HG02763 (cell line): ENCODE measurements around the gene MORN4.
"Not testable (repeated sequence)": the region's sequence is repeated elsewhere in the genome, so short reads cannot be mapped to it uniquely, and the experiment has no call there.

Experiments
- ATAC-seq: cut with Tn5 transposase; IDR thresholded peaks from one replicate; pipeline ENCODE4 v1.9.1; 2021; ENCODE audit warnings: mild to moderate bottlenecking, moderate library complexity; ENCODE audit not compliant: unreplicated experiment

The MORN4 gene

GRCh38 chr10:97632949-97633884 is at the start of gene MORN4:
Gene MORN4, minus strand, starts transcription at chr10:97633500. Its CDS starts 13,847 bp downstream, at chr10:97619653.
- ATAC-seq: peak; percentile 98

- no peak for ATAC-seq
These were observed 48.7 kb upstream of the MORN4 start for GRCh38 chr10:97682042-97682441.

GRCh38 chr10:97679594-97679993 is 46.3 kb upstream of the MORN4 start:
- ATAC-seq: no peak

- no peak for ATAC-seq
These were observed 43.7 kb upstream of the MORN4 start for GRCh38 chr10:97676770-97677581.

GRCh38 chr10:97675222-97675621 is 41.9 kb upstream of the MORN4 start:
- no peak for ATAC-seq

GRCh38 chr10:97673736-97674525 is 40.6 kb upstream of the MORN4 start:
- no peak for ATAC-seq

- ATAC-seq: no peak
These were observed 36.3 kb upstream of the MORN4 start for GRCh38 chr10:97669571-97669970.

GRCh38 chr10:97667463-97667862 is 34.2 kb upstream of the MORN4 start:
- no peak for ATAC-seq

- no peak for ATAC-seq
These were observed 33.7 kb upstream of the MORN4 start for GRCh38 chr10:97666992-97667391.

- ATAC-seq: no peak
These were observed 31.1 kb upstream of the MORN4 start for GRCh38 chr10:97664282-97664850.

- no peak for ATAC-seq
These were observed 26.3 kb upstream of the MORN4 start for GRCh38 chr10:97659589-97659988.

- no peak for ATAC-seq
These were observed 23.5 kb upstream of the MORN4 start for GRCh38 chr10:97656777-97657176.

GRCh38 chr10:97651773-97652172 is 18.5 kb upstream of the MORN4 start:
- no peak for ATAC-seq

GRCh38 chr10:97650726-97651125 is 17.4 kb upstream of the MORN4 start:
- no peak for ATAC-seq

GRCh38 chr10:97649405-97649750 is 16.1 kb upstream of the MORN4 start:
- not testable (repeated sequence) for ATAC-seq

GRCh38 chr10:97648562-97649404 is 15.5 kb upstream of the MORN4 start:
- ATAC-seq: peak; percentile 54

- no peak for ATAC-seq
These were observed 14.3 kb upstream of the MORN4 start for GRCh38 chr10:97647556-97647955.

- no peak for ATAC-seq
These were observed 11.6 kb upstream of the MORN4 start for GRCh38 chr10:97644936-97645335.

- ATAC-seq: no peak
These were observed 10.2 kb upstream of the MORN4 start for GRCh38 chr10:97643441-97643985.
